HFF-Myc (cell line): ENCODE data around the gene GPR171.
"Not testable (repeated sequence)": the region's sequence is repeated elsewhere in the genome, so short reads cannot be mapped to it uniquely, and the experiment has no call there.

ENCODE experiments used
- DNase-seq: peaks from one replicate; pipeline ENCODE4 v3.0.0-alpha.2; 2011; ENCODE audit warnings: low read depth; ENCODE audit errors: extremely low read depth
- H3K4me3 ChIP-seq: replicated peaks from 2 replicates; pipeline ENCODE4 v1.5.1; 2011; ENCODE audit warnings: low read depth, mild to moderate bottlenecking, control low read depth, low read length
- CTCF ChIP-seq: IDR thresholded peaks from 2 replicates; pipeline ENCODE4 v1.5.1; 2012; ENCODE audit warnings: mild to moderate bottlenecking, low read depth, low read length, control low read depth; ENCODE audit errors: missing control alignments

Gene GPR171

GRCh38 chr3:151203051-151203420 is at the start of gene GPR171:
GPR171 (minus strand) TSS chr3:151203216; CDS start chr3:151199386, 3,830 bp downstream.
- no peak for TF ChIP-seq CTCF
- DNase-seq = no peak
- no peak within 1 kb of the TSS for H3K4me3 ChIP-seq

- no peak overlapping the region for H3K4me3 ChIP-seq
- TF ChIP-seq CTCF = no peak
- DNase-seq = no peak
Observed at GRCh38 chr3:151248772-151249337, 45.8 kb upstream of the GPR171 start.

- not testable (repeated sequence) for H3K4me3 ChIP-seq, DNase-seq
Observed at GRCh38 chr3:151242006-151242405, 39.0 kb upstream of the GPR171 start.

- TF ChIP-seq CTCF = no peak
- no peak overlapping the region for H3K4me3 ChIP-seq
- no peak for DNase-seq
Observed at GRCh38 chr3:151236736-151237135, 33.7 kb upstream of the GPR171 start.

GRCh38 chr3:151236316-151236715 is 33.3 kb upstream of the GPR171 start:
- no peak for TF ChIP-seq CTCF
- no peak overlapping the region for H3K4me3 ChIP-seq
- no peak for DNase-seq

- no peak for DNase-seq
- no peak overlapping the region for H3K4me3 ChIP-seq
- no peak for TF ChIP-seq CTCF
Observed at GRCh38 chr3:151234825-151235224, 31.8 kb upstream of the GPR171 start.

GRCh38 chr3:151232991-151233390 is 30.0 kb upstream of the GPR171 start:
- no peak overlapping the region for H3K4me3 ChIP-seq
- DNase-seq = no peak
- TF ChIP-seq CTCF = no peak

GRCh38 chr3:151232403-151232802 is 29.4 kb upstream of the GPR171 start:
- H3K4me3 ChIP-seq, DNase-seq: not testable (repeated sequence)
